ENCODE measurements around the gene MYOM1.

MYOM1 gene

GRCh38 chr18:3192752-3193151 lies 27.0 kb downstream of the MYOM1 start:
- H3K79me2 ChIP-seq (ENCODE audit: control insufficient read depth, insufficient read depth, low read length, poor library complexity) = no peaks in the 10 kb centered on the region
- no peak overlapping the region for H2BK120ac ChIP-seq (ENCODE audit: insufficient read depth, low read length, poor library complexity)
- no peak for DNase-seq
- no peak overlapping the region for H3K14ac ChIP-seq (ENCODE audit: low read length)
- no peaks in the 10 kb centered on the region for H3K36me3 ChIP-seq (ENCODE audit: control insufficient read depth in 1 of 2, insufficient read depth in 2 of 2, low read length in 2 of 2)
- WGBS (ENCODE audit: extremely low coverage, insufficient coverage, insufficient read length) = no CpG with 5 or more reads among the region's 2 CpGs
- no peaks in the 10 kb centered on the region for H3K9me3 ChIP-seq (ENCODE audit: insufficient read depth, low read depth, low read length)
- H4K91ac ChIP-seq (ENCODE audit: low read depth, low read length) = no peak overlapping the region
- H3K4me2 ChIP-seq (ENCODE audit: low read length) = no peak overlapping the region
- no peak overlapping the region for H2AFZ ChIP-seq (ENCODE audit: insufficient read depth, low read length, poor library complexity)
- H3K79me1 ChIP-seq (ENCODE audit: low read length) = no peaks in the 10 kb centered on the region
- H3K27ac ChIP-seq (ENCODE audit: low read depth, low read length) = no peak overlapping the region
- H4K12ac ChIP-seq (ENCODE audit: low read depth, low read length) = no peak overlapping the region
- H2AK5ac ChIP-seq (ENCODE audit: low read length) = no peak overlapping the region
- H3K4me1 ChIP-seq (ENCODE audit: control insufficient read depth in 1 of 2, insufficient read depth in 2 of 2, low read length in 2 of 2) = no peaks in the 10 kb centered on the region
- H3K4ac ChIP-seq (ENCODE audit: low read depth, low read length) = no peak overlapping the region
- no peak overlapping the region for H2BK12ac ChIP-seq (ENCODE audit: low read length)
- H2BK5ac ChIP-seq (ENCODE audit: low read depth, low read length, poor library complexity) = no peak overlapping the region
- no peak overlapping the region for H4K8ac ChIP-seq (ENCODE audit: low read depth, low read length)
- H3K18ac ChIP-seq (ENCODE audit: low read length) = no peak overlapping the region
- no peaks in the 10 kb centered on the region for H3K27me3 ChIP-seq (ENCODE audit: insufficient read depth, low read length)
- H3K4me3 ChIP-seq (ENCODE audit: low read depth, low read length) = no peak overlapping the region
- no peak overlapping the region for H3K23ac ChIP-seq (ENCODE audit: low read length)
- no peak overlapping the region for H3K9ac ChIP-seq (ENCODE audit: low read length)

GRCh38 chr18:3192286-3192685 lies 27.5 kb downstream of the MYOM1 start:
- Histone ChIP-seq H4K12ac (ENCODE audit: low read depth, low read length) (no peak overlapping the region), H2AK5ac (ENCODE audit: low read length) (no peak overlapping the region), H2BK120ac (ENCODE audit: insufficient read depth, low read length, poor library complexity) (no peak overlapping the region), H3K9me3 (ENCODE audit: insufficient read depth, low read depth, low read length) (no peaks in the 10 kb centered on the region), H2BK12ac (ENCODE audit: low read length) (no peak overlapping the region), H3K4ac (ENCODE audit: low read depth, low read length) (no peak overlapping the region), H3K4me3 (ENCODE audit: low read depth, low read length) (no peak overlapping the region), H4K91ac (ENCODE audit: low read depth, low read length) (no peak overlapping the region), H3K23ac (ENCODE audit: low read length) (no peak overlapping the region), H3K27ac (ENCODE audit: low read depth, low read length) (no peak overlapping the region), H3K4me1 (ENCODE audit: control insufficient read depth in 1 of 2, insufficient read depth in 2 of 2, low read length in 2 of 2) (no peaks in the 10 kb centered on the region), H3K14ac (ENCODE audit: low read length) (no peak overlapping the region), H3K79me2 (ENCODE audit: control insufficient read depth, insufficient read depth, low read length, poor library complexity) (no peaks in the 10 kb centered on the region), H3K18ac (ENCODE audit: low read length) (no peak overlapping the region), H3K9ac (ENCODE audit: low read length) (no peak overlapping the region), H3K36me3 (ENCODE audit: control insufficient read depth in 1 of 2, insufficient read depth in 2 of 2, low read length in 2 of 2) (no peaks in the 10 kb centered on the region), H3K4me2 (ENCODE audit: low read length) (no peak overlapping the region), H4K8ac (ENCODE audit: low read depth, low read length) (no peak overlapping the region), H3K79me1 (ENCODE audit: low read length) (no peaks in the 10 kb centered on the region), H3K27me3 (ENCODE audit: insufficient read depth, low read length) (no peaks in the 10 kb centered on the region), H2AFZ (ENCODE audit: insufficient read depth, low read length, poor library complexity) (no peak overlapping the region), H2BK5ac (ENCODE audit: low read depth, low read length, poor library complexity) (no peak overlapping the region)
- no peak for DNase-seq

DNA sequence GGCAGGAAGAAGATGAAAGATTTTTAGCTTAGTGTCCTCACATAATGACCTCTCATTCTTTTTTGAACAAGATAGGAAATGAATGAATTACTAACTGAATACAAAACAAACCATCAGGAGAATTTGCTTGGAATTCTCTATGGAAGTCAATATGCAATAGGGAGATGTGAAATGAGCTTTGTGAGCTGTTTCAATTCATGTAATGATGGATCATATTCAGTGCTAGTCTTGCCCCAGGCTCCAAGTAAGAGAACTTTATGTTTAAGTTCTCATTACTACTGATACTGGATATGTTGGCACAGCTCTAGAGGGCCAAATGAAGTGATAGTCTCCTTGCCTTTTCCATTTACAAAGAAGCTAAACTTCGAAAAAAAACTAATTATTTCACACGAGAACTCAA lies 29.2 kb downstream of the MYOM1 start:
- H3K18ac ChIP-seq (ENCODE audit: low read length) = no peak overlapping the region
- no peak overlapping the region for H2BK12ac ChIP-seq (ENCODE audit: low read length)
- WGBS (ENCODE audit: extremely low coverage, insufficient coverage, insufficient read length) = no CpG with 5 or more reads among the region's 2 CpGs
- no peaks in the 10 kb centered on the region for H3K79me1 ChIP-seq (ENCODE audit: low read length)
- no peaks in the 10 kb centered on the region for H3K4me1 ChIP-seq (ENCODE audit: control insufficient read depth in 1 of 2, insufficient read depth in 2 of 2, low read length in 2 of 2)
- no peaks in the 10 kb centered on the region for H3K9me3 ChIP-seq (ENCODE audit: insufficient read depth, low read depth, low read length)
- H3K27ac ChIP-seq (ENCODE audit: low read depth, low read length) = no peak overlapping the region
- no peaks in the 10 kb centered on the region for H3K79me2 ChIP-seq (ENCODE audit: control insufficient read depth, insufficient read depth, low read length, poor library complexity)
- no peaks in the 10 kb centered on the region for H3K36me3 ChIP-seq (ENCODE audit: control insufficient read depth in 1 of 2, insufficient read depth in 2 of 2, low read length in 2 of 2)
- H4K8ac ChIP-seq (ENCODE audit: low read depth, low read length) = no peak overlapping the region
- no peak overlapping the region for H2BK120ac ChIP-seq (ENCODE audit: insufficient read depth, low read length, poor library complexity)
- no peak overlapping the region for H2AFZ ChIP-seq (ENCODE audit: insufficient read depth, low read length, poor library complexity)
- H3K4ac ChIP-seq (ENCODE audit: low read depth, low read length) = no peak overlapping the region
- no peak overlapping the region for H2BK5ac ChIP-seq (ENCODE audit: low read depth, low read length, poor library complexity)
- H4K91ac ChIP-seq (ENCODE audit: low read depth, low read length) = no peak overlapping the region
- no peak overlapping the region for H3K23ac ChIP-seq (ENCODE audit: low read length)
- H3K27me3 ChIP-seq (ENCODE audit: insufficient read depth, low read length) = no peaks in the 10 kb centered on the region
- no peak overlapping the region for H3K14ac ChIP-seq (ENCODE audit: low read length)
- H2AK5ac ChIP-seq (ENCODE audit: low read length) = no peak overlapping the region
- no peak overlapping the region for H3K4me2 ChIP-seq (ENCODE audit: low read length)
- no peak overlapping the region for H3K9ac ChIP-seq (ENCODE audit: low read length)
- no peak overlapping the region for H4K12ac ChIP-seq (ENCODE audit: low read depth, low read length)
- no peak overlapping the region for H3K4me3 ChIP-seq (ENCODE audit: low read depth, low read length)
- DNase-seq = no peak

GRCh38 chr18:3189884-3190283 lies 29.9 kb downstream of the MYOM1 start:
- H3K4me1 ChIP-seq (ENCODE audit: control insufficient read depth in 1 of 2, insufficient read depth in 2 of 2, low read length in 2 of 2) = no peaks in the 10 kb centered on the region
- no peak overlapping the region for H4K8ac ChIP-seq (ENCODE audit: low read depth, low read length)
- H2BK12ac ChIP-seq (ENCODE audit: low read length) = no peak overlapping the region
- no peaks in the 10 kb centered on the region for H3K27me3 ChIP-seq (ENCODE audit: insufficient read depth, low read length)
- no peak overlapping the region for H3K14ac ChIP-seq (ENCODE audit: low read length)
- no peak for DNase-seq
- H4K12ac ChIP-seq (ENCODE audit: low read depth, low read length) = no peak overlapping the region
- H2AFZ ChIP-seq (ENCODE audit: insufficient read depth, low read length, poor library complexity) = no peak overlapping the region
- no peak overlapping the region for H4K91ac ChIP-seq (ENCODE audit: low read depth, low read length)
- H3K9me3 ChIP-seq (ENCODE audit: insufficient read depth, low read depth, low read length) = no peaks in the 10 kb centered on the region
- H3K79me1 ChIP-seq (ENCODE audit: low read length) = no peaks in the 10 kb centered on the region
- H3K79me2 ChIP-seq (ENCODE audit: control insufficient read depth, insufficient read depth, low read length, poor library complexity) = no peaks in the 10 kb centered on the region
- no peaks in the 10 kb centered on the region for H3K36me3 ChIP-seq (ENCODE audit: control insufficient read depth in 1 of 2, insufficient read depth in 2 of 2, low read length in 2 of 2)
- no peak overlapping the region for H3K9ac ChIP-seq (ENCODE audit: low read length)
- H2BK120ac ChIP-seq (ENCODE audit: insufficient read depth, low read length, poor library complexity) = no peak overlapping the region
- H3K4me3 ChIP-seq (ENCODE audit: low read depth, low read length) = no peak overlapping the region
- no peak overlapping the region for H2BK5ac ChIP-seq (ENCODE audit: low read depth, low read length, poor library complexity)
- H3K27ac ChIP-seq (ENCODE audit: low read depth, low read length) = no peak overlapping the region
- no peak overlapping the region for H3K18ac ChIP-seq (ENCODE audit: low read length)
- no peak overlapping the region for H2AK5ac ChIP-seq (ENCODE audit: low read length)
- H3K23ac ChIP-seq (ENCODE audit: low read length) = no peak overlapping the region
- WGBS (ENCODE audit: extremely low coverage, insufficient coverage, insufficient read length) = no CpG with 5 or more reads among the region's 5 CpGs
- H3K4me2 ChIP-seq (ENCODE audit: low read length) = no peak overlapping the region
- H3K4ac ChIP-seq (ENCODE audit: low read depth, low read length) = no peak overlapping the region
